ENCODE measurements around the gene NRAS.

The NRAS gene

GRCh38 chr1:114710360-114710759, 6.2 kb downstream of the NRAS start:
- no peak overlapping the region for H3K4me3 ChIP-seq (ENCODE audit: low read depth, low read length)
- TF ChIP-seq CTCF (IDR thresholded peaks at IDR 0.05; ENCODE audit: low read depth, low read length): no peak

DNA sequence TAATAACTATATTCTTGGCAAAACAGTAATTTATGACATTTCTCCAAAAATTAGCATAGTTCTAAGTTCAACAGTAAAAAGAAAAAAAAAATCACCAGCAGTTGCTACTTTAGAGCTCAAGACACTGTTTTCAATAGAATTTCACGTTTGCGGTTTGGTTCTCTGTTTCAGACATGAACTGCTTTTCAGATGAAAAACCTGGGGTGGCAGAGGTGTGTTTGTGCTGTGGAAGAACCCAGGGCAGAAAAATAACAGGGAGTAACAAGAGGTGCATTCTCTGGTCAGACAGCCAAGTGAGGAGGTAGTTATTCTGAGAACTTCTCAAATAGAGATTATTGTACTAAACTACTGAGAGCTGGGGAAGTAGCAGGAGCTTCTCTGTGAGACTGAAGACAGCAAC, 9.0 kb downstream of the NRAS start:
- no peak overlapping the region for H3K4me3 ChIP-seq (ENCODE audit: low read depth, low read length)
- TF ChIP-seq CTCF (IDR thresholded peaks at IDR 0.05; ENCODE audit: low read depth, low read length): no peak

DNA sequence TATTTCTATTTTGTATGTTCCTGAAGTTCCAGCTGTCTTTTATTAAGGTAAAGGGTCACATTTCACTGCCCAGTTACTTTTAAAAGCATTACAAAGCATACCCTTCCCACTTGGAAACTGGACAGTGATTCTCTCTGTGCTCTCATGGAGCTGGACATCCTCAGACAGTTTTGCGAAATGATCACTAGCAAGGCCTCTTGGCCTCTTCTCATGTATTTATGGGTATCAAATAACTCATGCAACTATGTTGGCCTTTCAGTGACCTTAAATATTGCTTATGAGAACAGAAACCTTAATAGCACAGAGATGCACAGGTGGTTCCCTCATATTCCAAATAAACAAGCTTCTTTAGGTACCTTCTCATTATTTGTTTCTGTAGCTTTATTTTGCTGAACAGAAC, 13.3 kb downstream of the NRAS start:
- TF ChIP-seq CTCF (IDR thresholded peaks at IDR 0.05; ENCODE audit: low read depth, low read length): no peak
- H3K4me3 ChIP-seq (ENCODE audit: low read depth, low read length): no peak overlapping the region

GRCh38 chr1:114702737-114703136, 13.8 kb downstream of the NRAS start:
- TF ChIP-seq CTCF (IDR thresholded peaks at IDR 0.05; ENCODE audit: low read depth, low read length): no peak
- H3K4me3 ChIP-seq (ENCODE audit: low read depth, low read length): no peak overlapping the region

DNA sequence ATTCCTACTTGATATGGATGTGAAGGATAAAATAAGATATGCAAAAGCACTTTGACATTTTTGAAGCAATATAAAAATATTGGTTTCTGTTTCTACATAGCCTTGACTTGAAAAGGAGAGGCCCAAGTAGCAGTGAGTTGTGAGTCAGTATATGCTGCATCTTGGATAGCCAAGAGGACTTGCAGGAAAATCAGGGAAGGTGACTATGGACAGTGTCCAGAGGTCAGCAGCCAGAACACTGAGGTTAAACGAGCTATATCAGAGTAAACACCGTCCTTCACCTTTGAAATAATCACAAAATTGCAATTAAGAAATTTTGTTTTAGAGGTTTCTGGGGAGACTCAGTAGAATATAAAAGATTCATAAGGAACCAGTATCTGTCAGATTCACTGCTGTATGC, 14.6 kb downstream of the NRAS start:
- no peak overlapping the region for H3K4me3 ChIP-seq (ENCODE audit: low read depth, low read length)
- no peak for TF ChIP-seq CTCF (IDR thresholded peaks at IDR 0.05; ENCODE audit: low read depth, low read length)

GRCh38 chr1:114700036-114700600, 16.5 kb downstream of the NRAS start:
- no peak overlapping the region for H3K4me3 ChIP-seq (ENCODE audit: low read depth, low read length)

DNA sequence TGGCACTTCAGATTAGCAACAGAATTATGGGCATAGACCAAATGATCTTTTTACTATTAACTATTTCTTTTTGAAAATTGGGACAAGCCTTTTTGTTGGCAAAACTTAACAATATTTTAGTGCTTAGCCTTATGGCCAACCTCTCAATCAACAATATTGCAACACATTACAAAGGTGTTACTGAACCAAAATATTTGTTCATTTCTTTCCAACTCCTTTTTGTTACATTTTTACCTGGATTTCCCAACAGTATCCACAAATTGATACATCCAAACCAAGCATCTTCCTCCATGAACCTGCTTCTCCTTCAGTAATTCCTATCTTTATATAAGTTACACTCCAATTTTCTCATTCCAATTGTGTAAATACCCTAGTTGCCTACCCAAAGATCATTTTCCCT, 19.8 kb downstream of the NRAS start:
- no peak overlapping the region for H3K4me3 ChIP-seq (ENCODE audit: low read depth, low read length)
- no peak for TF ChIP-seq CTCF (IDR thresholded peaks at IDR 0.05; ENCODE audit: low read depth, low read length)

More at GRCh38 chr1:114700036-114700600, 16.5 kb downstream of the NRAS start:
- TF ChIP-seq CTCF (IDR thresholded peaks at IDR 0.05; ENCODE audit: low read depth, low read length): no peak

Data from WI38 (cell line).